ENCODE results near the gene SPRYD4. TPM values are rescaled to one million over a fixed set of nuclear protein-coding genes. Genes with fewer than 3 reads are reported as not detected.

SPRYD4 gene
- total and polyA plus RNA-seq, 2 donors (not counting 1 experiment from before 2014, with no cell fraction given) = 3.7 to 7.4 TPM

DNA sequence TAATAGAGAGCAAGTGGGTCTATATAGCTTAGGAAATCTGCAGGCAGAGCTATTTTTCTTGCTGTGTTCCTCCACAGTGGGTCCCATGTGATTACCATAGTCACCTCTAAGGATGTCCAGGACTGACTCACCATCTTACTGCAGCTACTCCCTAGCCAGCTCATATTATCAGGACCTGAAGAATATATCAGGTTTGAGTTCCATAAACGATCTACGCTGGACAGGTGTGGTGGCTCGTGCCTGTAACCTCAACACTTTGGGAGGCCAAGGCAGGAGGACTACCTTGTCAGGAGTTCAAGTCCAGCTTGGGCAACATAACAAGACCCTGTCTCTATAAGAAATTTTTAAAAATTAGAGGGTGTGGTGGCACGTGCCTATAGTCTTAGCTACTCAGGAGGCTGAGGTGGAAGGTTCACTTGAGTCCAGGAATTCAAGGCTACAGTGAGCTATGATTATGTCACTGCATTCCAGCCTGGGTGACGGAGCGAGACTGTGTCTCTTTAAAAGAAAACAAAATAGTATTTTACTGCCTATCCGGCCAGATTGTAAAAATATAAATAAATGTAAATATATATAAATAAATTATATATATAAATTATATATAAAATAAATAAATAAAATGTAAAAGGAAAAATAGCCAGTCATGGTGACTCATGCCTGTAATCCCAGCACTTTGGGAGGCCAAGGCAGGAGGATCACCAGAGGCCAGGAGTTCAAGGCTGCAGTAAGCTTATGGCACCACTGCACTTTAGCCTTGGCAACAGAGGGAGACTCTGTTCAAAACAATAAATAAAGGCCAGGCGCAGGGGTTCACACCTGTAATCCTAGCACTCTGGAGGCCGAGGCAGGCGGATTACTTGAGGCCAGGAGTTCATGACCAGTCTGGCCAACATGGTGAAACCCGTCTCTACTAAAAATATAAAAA lies 6.9 kb upstream of the SPRYD4 start:
- Histone ChIP-seq H3K79me2 (ENCODE audit: control insufficient read depth, insufficient read depth, low read length) (no peaks in the 10 kb centered on the region), H3K4me1 (ENCODE audit: control insufficient read depth in 2 of 2, insufficient read depth in 2 of 2, low read length in 2 of 2) (peaks cover 13 to 24% of the 10 kb centered on the region in 2 donors), H3K27ac (ENCODE audit: low read length in 2 of 2) (peak overlapping the region; percentile 40 to 70), H3K27me3 (replicated peaks in 1 of 4; ENCODE audit: control extremely low read depth in 1 of 4, control insufficient read depth in 3 of 4, insufficient read depth in 4 of 4, low read length in 3 of 4) (no peaks in the 10 kb centered on the region), H3K9ac (ENCODE audit: low read length) (no peak overlapping the region), H4K20me1 (ENCODE audit: control insufficient read depth, insufficient read depth, low read length, poor library complexity, severe bottlenecking) (no peaks in the 10 kb centered on the region), H3K4me2 (replicated peaks; ENCODE audit: low read depth, low read length, poor library complexity, severe bottlenecking) (no peak overlapping the region), H3K9me3 (ENCODE audit: control extremely low read depth in 1 of 3, control insufficient read depth in 2 of 3, insufficient read depth in 1 of 3, low read length in 2 of 3) (no peaks in the 10 kb centered on the region), H2AFZ (ENCODE audit: insufficient read depth, low read depth, low read length, poor library complexity, severe bottlenecking) (no peak overlapping the region), H3K4me3 (ENCODE audit: control extremely low read depth in 1 of 5, extremely low read depth in 1 of 5, insufficient read depth in 1 of 5, low read depth in 2 of 5, low read length in 4 of 5) (no peak overlapping the region), H3K36me3 (replicated peaks in 1 of 2; ENCODE audit: control extremely low read depth in 1 of 2, control insufficient read depth in 1 of 2, extremely low read depth in 1 of 2, insufficient read depth in 2 of 2, low read length in 1 of 2) (no peaks in the 10 kb centered on the region)
- Mint-ChIP-seq H3K9me3 (ENCODE audit: insufficient read depth) (no peaks in the 10 kb centered on the region), H3K4me3 (no peak overlapping the region), H3K27me3 (no peaks in the 10 kb centered on the region), H3K4me1 (peaks cover 23% of the 10 kb centered on the region), H3K27ac (peak overlapping the region; percentile 91)
- DNase-seq (no peak), ATAC-seq (ENCODE audit: low read depth) (no peak)
- POLR2A ChIA-PET = interaction anchor here (1.4 to 2.4 kb wide), 3 partner anchors 13 to 146 kb away, joined by 4 to 22 read pairs (median 6); partner anchors contain the start of genes CNPY2 and STAT2
- CTCF ChIA-PET = interaction anchor here (0.7 to 4.3 kb wide), 18 partner anchors 11 to 722 kb away, joined by 3 to 32 read pairs (median 4); partner anchors contain the start of genes ANKRD52, CNPY2, COQ10A and PAN2
- WGBS (ENCODE audit: insufficient coverage) = 80% methylated on average over 2 of the region's 11 CpGs
- intact Hi-C loops (cut with micrococcal nuclease) = loop anchor here (5.0 kb wide), 1 partner anchor 84 kb away; no protein-coding TSS in a partner anchor
- TF ChIP-seq, protein P1, sequence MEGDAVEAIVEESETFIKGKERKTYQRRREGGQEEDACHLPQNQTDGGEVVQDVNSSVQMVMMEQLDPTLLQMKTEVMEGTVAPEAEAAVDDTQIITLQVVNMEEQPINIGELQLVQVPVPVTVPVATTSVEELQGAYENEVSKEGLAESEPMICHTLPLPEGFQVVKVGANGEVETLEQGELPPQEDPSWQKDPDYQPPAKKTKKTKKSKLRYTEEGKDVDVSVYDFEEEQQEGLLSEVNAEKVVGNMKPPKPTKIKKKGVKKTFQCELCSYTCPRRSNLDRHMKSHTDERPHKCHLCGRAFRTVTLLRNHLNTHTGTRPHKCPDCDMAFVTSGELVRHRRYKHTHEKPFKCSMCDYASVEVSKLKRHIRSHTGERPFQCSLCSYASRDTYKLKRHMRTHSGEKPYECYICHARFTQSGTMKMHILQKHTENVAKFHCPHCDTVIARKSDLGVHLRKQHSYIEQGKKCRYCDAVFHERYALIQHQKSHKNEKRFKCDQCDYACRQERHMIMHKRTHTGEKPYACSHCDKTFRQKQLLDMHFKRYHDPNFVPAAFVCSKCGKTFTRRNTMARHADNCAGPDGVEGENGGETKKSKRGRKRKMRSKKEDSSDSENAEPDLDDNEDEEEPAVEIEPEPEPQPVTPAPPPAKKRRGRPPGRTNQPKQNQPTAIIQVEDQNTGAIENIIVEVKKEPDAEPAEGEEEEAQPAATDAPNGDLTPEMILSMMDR (IDR thresholded peaks at IDR 0.05) = no peak
- TF ChIP-seq EZH2 (IDR thresholded peaks at IDR 0.05; ENCODE audit: borderline replicate concordance, insufficient read depth, low read depth, low read length, poor library complexity, severe bottlenecking) = no peak
